ENCODE measurements around the gene ZNF710.

GRCh38 chr15:90024406-90024805, 23.3 kb downstream of the ZNF710 start:
- TF ChIP-seq, protein P1, sequence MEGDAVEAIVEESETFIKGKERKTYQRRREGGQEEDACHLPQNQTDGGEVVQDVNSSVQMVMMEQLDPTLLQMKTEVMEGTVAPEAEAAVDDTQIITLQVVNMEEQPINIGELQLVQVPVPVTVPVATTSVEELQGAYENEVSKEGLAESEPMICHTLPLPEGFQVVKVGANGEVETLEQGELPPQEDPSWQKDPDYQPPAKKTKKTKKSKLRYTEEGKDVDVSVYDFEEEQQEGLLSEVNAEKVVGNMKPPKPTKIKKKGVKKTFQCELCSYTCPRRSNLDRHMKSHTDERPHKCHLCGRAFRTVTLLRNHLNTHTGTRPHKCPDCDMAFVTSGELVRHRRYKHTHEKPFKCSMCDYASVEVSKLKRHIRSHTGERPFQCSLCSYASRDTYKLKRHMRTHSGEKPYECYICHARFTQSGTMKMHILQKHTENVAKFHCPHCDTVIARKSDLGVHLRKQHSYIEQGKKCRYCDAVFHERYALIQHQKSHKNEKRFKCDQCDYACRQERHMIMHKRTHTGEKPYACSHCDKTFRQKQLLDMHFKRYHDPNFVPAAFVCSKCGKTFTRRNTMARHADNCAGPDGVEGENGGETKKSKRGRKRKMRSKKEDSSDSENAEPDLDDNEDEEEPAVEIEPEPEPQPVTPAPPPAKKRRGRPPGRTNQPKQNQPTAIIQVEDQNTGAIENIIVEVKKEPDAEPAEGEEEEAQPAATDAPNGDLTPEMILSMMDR (IDR thresholded peaks at IDR 0.05): no peak
- TF ChIP-seq POLR2AphosphoS5 (IDR thresholded peaks at IDR 0.05): no peak
